ENCODE measurements around the gene RBM26.

Gene RBM26

GRCh38 chr13:79434556-79434955 lies 28.5 kb upstream of the RBM26 start:
- DNase-seq: no peak
- TF ChIP-seq POLR2A (IDR thresholded peaks at IDR 0.05; ENCODE audit: low read length): no peak
- TF ChIP-seq GATA1 (IDR thresholded peaks at IDR 0.05; ENCODE audit: low read depth, low read length): no peak

- TF ChIP-seq GATA1 (IDR thresholded peaks at IDR 0.05; ENCODE audit: low read depth, low read length): no peak
- no peak for TF ChIP-seq POLR2A (IDR thresholded peaks at IDR 0.05; ENCODE audit: low read length)
- no peak for DNase-seq
Measured at GRCh38 chr13:79432992-79433391, 26.9 kb upstream of the RBM26 start.

- no peak for TF ChIP-seq GATA1 (IDR thresholded peaks at IDR 0.05; ENCODE audit: low read depth, low read length)
- no peak for TF ChIP-seq POLR2A (IDR thresholded peaks at IDR 0.05; ENCODE audit: low read length)
- DNase-seq: no peak
Measured at GRCh38 chr13:79432086-79432485, 26.0 kb upstream of the RBM26 start.

GRCh38 chr13:79429309-79429708 lies 23.3 kb upstream of the RBM26 start:
- no peak for DNase-seq
- TF ChIP-seq POLR2A (IDR thresholded peaks at IDR 0.05; ENCODE audit: low read length) (no peak), GATA1 (IDR thresholded peaks at IDR 0.05; ENCODE audit: low read depth, low read length) (no peak)

GRCh38 chr13:79427883-79428282 lies 21.8 kb upstream of the RBM26 start:
- TF ChIP-seq POLR2A (IDR thresholded peaks at IDR 0.05; ENCODE audit: low read length) (no peak), GATA1 (IDR thresholded peaks at IDR 0.05; ENCODE audit: low read depth, low read length) (no peak)
- no peak for DNase-seq

GRCh38 chr13:79427265-79427664 lies 21.2 kb upstream of the RBM26 start:
- DNase-seq: no peak
- TF ChIP-seq POLR2A (IDR thresholded peaks at IDR 0.05; ENCODE audit: low read length) (no peak), GATA1 (IDR thresholded peaks at IDR 0.05; ENCODE audit: low read depth, low read length) (no peak)

GRCh38 chr13:79423801-79424642 lies 18.0 kb upstream of the RBM26 start:
- TF ChIP-seq POLR2A (IDR thresholded peaks at IDR 0.05; ENCODE audit: low read length): no peak
- no peak for TF ChIP-seq GATA1 (IDR thresholded peaks at IDR 0.05; ENCODE audit: low read depth, low read length)
- DNase-seq: peak; percentile 62 to 71

GRCh38 chr13:79423340-79423739 lies 17.3 kb upstream of the RBM26 start:
- no peak for DNase-seq
- TF ChIP-seq GATA1 (IDR thresholded peaks at IDR 0.05; ENCODE audit: low read depth, low read length) (no peak), POLR2A (IDR thresholded peaks at IDR 0.05; ENCODE audit: low read length) (no peak)

- TF ChIP-seq GATA1 (IDR thresholded peaks at IDR 0.05; ENCODE audit: low read depth, low read length) (no peak), POLR2A (IDR thresholded peaks at IDR 0.05; ENCODE audit: low read length) (no peak)
- DNase-seq: no peak
Measured at GRCh38 chr13:79419365-79419764, 13.3 kb upstream of the RBM26 start.

- DNase-seq: no peak
- TF ChIP-seq GATA1 (IDR thresholded peaks at IDR 0.05; ENCODE audit: low read depth, low read length) (no peak), POLR2A (IDR thresholded peaks at IDR 0.05; ENCODE audit: low read length) (no peak)
Measured at GRCh38 chr13:79417741-79418140, 11.7 kb upstream of the RBM26 start.

- TF ChIP-seq POLR2A (IDR thresholded peaks at IDR 0.05; ENCODE audit: low read length) (no peak), GATA1 (IDR thresholded peaks at IDR 0.05; ENCODE audit: low read depth, low read length) (no peak)
Measured at GRCh38 chr13:79413521-79413920, 7.5 kb upstream of the RBM26 start.

GRCh38 chr13:79409828-79410227 lies 3.8 kb upstream of the RBM26 start:
- TF ChIP-seq GATA1 (IDR thresholded peaks at IDR 0.05; ENCODE audit: low read depth, low read length): no peak
- no peak for TF ChIP-seq POLR2A (IDR thresholded peaks at IDR 0.05; ENCODE audit: low read length)
- no peak for DNase-seq

More at GRCh38 chr13:79413521-79413920, 7.5 kb upstream of the RBM26 start:
- DNase-seq: no peak

- peak in 1 of 2 experiments; percentile 47 for DNase-seq
- TF ChIP-seq POLR2A (IDR thresholded peaks at IDR 0.05; ENCODE audit: low read length) (no peak), GATA1 (IDR thresholded peaks at IDR 0.05; ENCODE audit: low read depth, low read length) (no peak)
Measured at GRCh38 chr13:79407349-79407979, 1.4 kb upstream of the RBM26 start.

- no peak for DNase-seq
- no peak for TF ChIP-seq POLR2A (IDR thresholded peaks at IDR 0.05; ENCODE audit: low read length)
- no peak for TF ChIP-seq GATA1 (IDR thresholded peaks at IDR 0.05; ENCODE audit: low read depth, low read length)
Measured at GRCh38 chr13:79406597-79406908, 498 bp upstream of the RBM26 start.

GRCh38 chr13:79405501-79405830 lies 589 bp downstream of the RBM26 start:
- TF ChIP-seq POLR2A (IDR thresholded peaks at IDR 0.05; ENCODE audit: low read length): no peak
- TF ChIP-seq GATA1 (IDR thresholded peaks at IDR 0.05; ENCODE audit: low read depth, low read length): no peak
- DNase-seq: no peak
